Epithelial cell of esophagus (primary cell): ENCODE data around the gene CABLES1.

ENCODE experiments used
- DNase-seq: peaks from one replicate; pipeline ENCODE4 v3.0.0; 2010; ENCODE audit warnings: low read depth
- H3K4me3 ChIP-seq: 2 replicates; pipeline ENCODE4 v1.5.1; 2011; ENCODE audit warnings: mild to moderate bottlenecking, low read length, control low read depth
- TF ChIP-seq, protein P1 (sequence below): IDR thresholded peaks from 2 replicates; pipeline ENCODE4 v1.5.1; 2011; ENCODE audit warnings: low read depth, mild to moderate bottlenecking, low read length, control low read depth, inconsistent platforms; ENCODE audit not compliant: insufficient read depth; ENCODE audit errors: missing control alignments

The CABLES1 gene

DNA sequence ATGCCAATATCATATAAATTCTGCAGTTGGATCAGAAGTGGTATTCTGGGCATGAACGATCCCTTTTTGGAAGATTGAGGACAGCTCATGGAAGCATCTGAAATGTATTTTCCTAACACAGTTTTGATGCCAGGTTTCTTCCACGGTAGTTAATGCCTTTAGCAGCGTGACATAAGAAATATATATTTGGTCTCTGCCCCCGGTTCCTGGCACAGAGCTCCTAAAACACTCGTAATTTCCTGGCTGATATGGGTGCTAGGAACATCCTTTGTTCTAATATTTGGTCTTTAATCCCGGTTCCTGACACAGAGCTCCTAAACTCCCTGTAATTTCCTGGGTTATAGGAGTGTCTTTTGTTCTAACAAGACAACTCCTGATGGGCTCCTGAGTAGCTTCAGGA lies 8.2 kb upstream of the CABLES1 start:
- H3K4me3 ChIP-seq, result no peak overlapping the region
- TF ChIP-seq, protein P1, sequence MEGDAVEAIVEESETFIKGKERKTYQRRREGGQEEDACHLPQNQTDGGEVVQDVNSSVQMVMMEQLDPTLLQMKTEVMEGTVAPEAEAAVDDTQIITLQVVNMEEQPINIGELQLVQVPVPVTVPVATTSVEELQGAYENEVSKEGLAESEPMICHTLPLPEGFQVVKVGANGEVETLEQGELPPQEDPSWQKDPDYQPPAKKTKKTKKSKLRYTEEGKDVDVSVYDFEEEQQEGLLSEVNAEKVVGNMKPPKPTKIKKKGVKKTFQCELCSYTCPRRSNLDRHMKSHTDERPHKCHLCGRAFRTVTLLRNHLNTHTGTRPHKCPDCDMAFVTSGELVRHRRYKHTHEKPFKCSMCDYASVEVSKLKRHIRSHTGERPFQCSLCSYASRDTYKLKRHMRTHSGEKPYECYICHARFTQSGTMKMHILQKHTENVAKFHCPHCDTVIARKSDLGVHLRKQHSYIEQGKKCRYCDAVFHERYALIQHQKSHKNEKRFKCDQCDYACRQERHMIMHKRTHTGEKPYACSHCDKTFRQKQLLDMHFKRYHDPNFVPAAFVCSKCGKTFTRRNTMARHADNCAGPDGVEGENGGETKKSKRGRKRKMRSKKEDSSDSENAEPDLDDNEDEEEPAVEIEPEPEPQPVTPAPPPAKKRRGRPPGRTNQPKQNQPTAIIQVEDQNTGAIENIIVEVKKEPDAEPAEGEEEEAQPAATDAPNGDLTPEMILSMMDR, result no peak
- DNase-seq, result no peak

DNA sequence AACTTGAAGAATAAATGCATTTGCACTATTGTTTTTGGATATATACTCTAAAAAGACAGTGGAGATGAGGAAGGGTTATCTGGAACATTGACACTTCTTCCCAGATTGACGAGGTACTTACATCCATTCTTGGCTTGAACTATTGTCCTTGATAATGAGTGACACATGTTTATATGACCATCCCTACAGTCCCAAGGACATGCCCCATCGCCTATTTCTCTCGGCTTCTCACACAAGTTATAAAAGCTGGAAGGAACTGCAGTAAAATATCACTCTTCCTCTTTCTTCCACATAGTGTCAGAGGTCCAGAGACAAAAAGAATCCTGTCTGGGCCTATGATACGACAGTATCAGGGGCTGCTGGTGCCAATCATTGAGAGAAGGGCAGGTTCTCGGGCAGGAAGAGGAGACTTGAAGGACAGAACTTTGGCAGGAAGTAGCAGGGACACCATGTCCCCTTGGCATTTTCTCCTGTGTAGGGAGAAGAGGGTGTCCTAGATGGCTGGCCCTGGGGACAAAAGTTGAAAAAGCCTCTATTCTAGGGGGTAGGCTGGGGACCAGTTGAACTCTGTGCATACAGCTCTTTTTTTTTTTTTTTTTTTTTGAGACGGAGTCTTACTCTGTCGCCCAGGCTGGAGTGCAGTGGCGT lies 5.8 kb upstream of the CABLES1 start:
- TF ChIP-seq, protein P1, result no peak
- no peak for DNase-seq
- no peak overlapping the region for H3K4me3 ChIP-seq

DNA sequence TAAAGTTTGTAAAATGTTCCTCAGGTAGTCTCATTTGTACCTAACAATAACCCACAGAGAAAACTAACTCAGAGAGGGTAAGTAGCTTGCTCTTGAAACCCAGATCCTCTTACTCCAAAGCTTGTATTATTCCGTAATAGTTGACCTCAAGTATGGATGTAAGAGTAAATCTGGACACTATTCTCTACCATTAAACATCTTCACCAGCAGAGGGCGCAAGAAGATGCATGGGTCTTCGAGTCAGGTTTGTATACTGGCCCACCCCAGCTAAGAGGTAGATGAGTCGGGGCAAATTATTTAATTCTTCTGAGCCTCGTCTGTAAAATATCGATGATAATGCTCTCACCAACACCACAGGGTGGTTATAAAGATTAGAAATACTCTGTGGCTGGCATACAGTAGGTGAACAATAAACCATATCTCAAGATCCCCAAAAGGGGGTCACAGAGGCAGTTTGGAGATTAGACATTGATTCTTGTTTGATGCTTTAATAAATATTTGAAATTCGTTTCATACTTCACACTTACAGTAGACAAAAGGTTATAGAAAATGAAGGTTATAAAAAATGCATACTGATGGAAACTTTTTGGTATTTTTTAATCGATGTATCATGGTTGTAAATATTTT lies 3.5 kb upstream of the CABLES1 start:
- TF ChIP-seq, protein P1, result peak; percentile 79
- no peak overlapping the region for H3K4me3 ChIP-seq

DNA sequence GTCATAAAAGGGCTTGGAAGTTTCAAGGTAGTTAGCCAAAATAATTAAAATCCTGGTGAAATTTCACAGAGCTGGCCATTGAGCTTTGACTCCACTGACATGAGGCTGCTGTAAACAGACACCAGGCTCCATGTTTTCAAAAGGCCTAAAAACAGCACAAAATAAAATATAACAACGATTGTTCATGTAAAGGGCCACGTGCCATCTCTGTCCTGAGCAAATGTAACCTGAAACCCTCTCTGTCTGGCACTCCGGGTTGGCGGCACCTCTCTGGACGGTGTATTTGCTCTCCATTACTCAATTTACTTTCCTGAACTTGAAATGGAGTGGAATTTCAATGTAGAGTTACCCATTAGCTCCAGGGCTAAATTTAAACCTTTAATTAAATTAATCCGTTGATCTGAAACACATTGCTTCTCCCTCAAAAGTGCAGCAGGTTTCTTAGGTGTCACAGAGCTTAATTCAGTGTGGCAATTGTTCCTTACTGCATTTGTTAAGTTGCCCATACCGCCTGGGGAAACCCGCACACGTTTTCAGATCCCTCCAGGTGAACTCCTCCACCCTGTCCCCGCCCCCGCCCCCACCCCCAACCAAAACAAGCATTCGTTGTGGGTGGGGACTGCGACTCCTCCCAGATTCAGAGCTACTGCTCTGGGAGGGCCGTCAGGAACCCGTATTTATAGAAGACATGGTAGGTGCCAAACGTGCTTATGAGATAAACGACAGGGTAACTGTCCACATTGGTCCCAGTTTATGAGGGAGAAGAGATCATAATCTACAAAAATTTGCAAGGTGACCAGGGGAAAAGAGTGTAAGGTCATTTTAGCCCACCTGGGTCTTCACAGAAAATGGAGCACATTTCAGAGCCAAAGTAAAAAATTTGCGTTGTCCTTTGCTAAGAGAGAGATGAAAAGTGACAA lies 1.2 kb upstream of the CABLES1 start:
- TF ChIP-seq, protein P1, result no peak
- H3K4me3 ChIP-seq, result no peak overlapping the region
- DNase-seq, result peak; percentile 33

More for the DNA sequence above, 3.5 kb upstream of the CABLES1 start:
- peak; percentile 75 for DNase-seq

DNA sequence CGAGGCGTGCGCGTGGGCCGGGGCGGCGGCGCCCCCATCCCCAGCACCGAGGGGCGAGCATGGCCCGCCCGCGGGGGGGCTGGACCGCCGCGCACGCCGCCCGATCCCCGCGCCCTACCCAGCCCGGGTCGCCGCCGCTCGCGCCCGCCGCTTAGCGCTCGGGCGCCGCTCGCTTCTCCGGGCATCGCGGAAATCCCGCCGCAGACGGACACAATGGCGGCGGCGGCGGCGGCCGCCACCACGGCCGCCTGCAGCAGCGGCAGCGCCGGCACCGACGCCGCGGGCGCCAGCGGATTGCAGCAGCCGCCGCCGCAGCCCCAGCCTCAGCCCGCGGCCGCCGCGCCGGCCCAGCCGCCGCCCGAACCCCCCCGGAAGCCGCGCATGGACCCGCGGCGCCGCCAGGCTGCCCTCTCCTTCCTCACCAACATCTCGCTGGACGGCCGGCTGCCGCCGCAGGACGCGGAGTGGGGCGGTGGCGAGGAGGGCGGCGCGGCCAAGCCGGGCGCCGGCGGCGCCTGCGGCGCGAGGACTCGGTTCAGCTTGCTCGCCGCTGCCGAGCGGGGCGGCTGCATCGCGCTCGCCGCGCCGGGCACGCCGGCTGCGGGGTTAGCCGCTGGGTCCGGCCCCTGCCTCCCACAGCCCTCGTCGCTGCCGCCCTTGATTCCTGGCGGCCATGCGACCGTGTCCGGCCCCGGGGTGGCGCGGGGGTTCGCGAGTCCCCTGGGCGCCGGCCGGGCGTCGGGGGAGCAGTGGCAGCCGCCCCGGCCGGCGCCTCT lies 453 bp downstream of the CABLES1 start:
- H3K4me3 ChIP-seq, result peak overlapping the region; percentile 46
- TF ChIP-seq, protein P1, result no peak
- peak; percentile 26 for DNase-seq

DNA sequence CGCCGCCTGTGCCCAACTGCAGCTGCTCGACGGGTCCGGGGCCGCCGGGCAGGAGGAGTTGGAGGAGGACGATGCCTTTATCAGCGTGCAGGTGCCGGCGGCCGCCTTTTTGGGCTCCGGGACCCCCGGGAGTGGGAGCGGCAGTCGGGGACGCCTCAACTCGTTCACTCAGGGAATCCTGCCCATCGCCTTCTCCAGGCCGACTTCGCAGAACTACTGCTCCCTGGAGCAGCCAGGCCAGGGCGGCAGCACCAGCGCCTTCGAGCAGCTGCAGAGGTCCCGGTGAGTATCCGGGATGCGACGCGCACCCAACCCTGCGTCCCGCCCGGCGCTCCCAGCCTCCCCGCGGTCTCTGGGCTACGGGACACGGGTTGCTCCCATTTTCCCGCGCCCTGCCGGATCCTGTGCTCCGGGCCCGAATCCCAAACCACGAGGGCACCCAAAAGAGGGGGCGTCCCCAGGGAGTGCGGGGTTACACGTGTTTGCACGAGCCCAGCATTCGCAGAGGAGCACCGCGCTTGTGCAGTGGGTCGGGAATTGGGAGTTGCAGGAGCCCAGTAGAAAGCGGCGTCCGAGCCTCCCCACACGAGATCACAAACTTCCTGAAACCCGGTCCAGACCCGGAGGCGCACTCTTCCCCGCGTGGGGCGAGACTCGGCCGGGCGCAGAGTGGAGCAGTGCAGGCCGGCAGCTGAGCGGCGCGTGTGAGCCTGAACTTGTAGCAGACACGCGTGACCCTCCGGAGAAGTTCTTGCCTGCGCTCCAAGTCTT lies 1.2 kb downstream of the CABLES1 start:
- peak; percentile 27 for DNase-seq
- H3K4me3 ChIP-seq, result no peak overlapping the region
- TF ChIP-seq, protein P1, result no peak
